ENCODE measurements around the gene PDE4D. TPM values are rescaled to one million over a fixed set of nuclear protein-coding genes. Genes with fewer than 3 reads are reported as not detected.
"Not testable (repeated sequence)": the region's sequence is repeated elsewhere in the genome, so short reads cannot be mapped to it uniquely, and the experiment has no call there.

The PDE4D gene
- polyA plus RNA-seq, 1 donor (not counting 4 experiments of a cell fraction or from before 2014, with no cell fraction given) = 3.6 TPM

- dilution Hi-C loops (cut with MboI; ENCODE audit: extremely low pct_ligation_motif_present, low sequenced_read_pairs) = no loop called here
- DNase-seq (ENCODE audit: low read depth, low spot score) (peak; percentile 17), FAIRE-seq (peak; percentile 59)
- no peak overlapping the region for H3K9ac ChIP-seq (ENCODE audit: control insufficient read depth, extremely low read depth, insufficient read depth, low read length)
- H3K4me1 ChIP-seq (ENCODE audit: control insufficient read depth, extremely low read depth, insufficient read depth, low read length) = no peaks in the 10 kb centered on the region
- no peaks in the 10 kb centered on the region for H3K9me3 ChIP-seq (ENCODE audit: control insufficient read depth, low read depth, low read length)
- H3K4me3 ChIP-seq (ENCODE audit: control insufficient read depth in 2 of 3, extremely low read depth in 1 of 3, insufficient read depth in 2 of 3, low read depth in 1 of 3, low read length in 3 of 3) = no peak overlapping the region
- no peaks in the 10 kb centered on the region for H3K79me2 ChIP-seq (ENCODE audit: control insufficient read depth, insufficient read depth, low read length)
- no peak overlapping the region for H3K27ac ChIP-seq (ENCODE audit: control insufficient read depth, insufficient read depth, low read length)
- H3K36me3 ChIP-seq (ENCODE audit: control insufficient read depth in 2 of 2, extremely low read depth in 1 of 2, insufficient read depth in 2 of 2, low read length in 2 of 2) = no peaks in the 10 kb centered on the region
- no peak overlapping the region for H3K4me2 ChIP-seq (ENCODE audit: control insufficient read depth, extremely low read depth, insufficient read depth, low read depth, low read length)
- H3K9me1 ChIP-seq (ENCODE audit: control insufficient read depth, extremely low read depth, insufficient read depth, low read length) = no peaks in the 10 kb centered on the region
- H4K20me1 ChIP-seq (ENCODE audit: control insufficient read depth, extremely low read depth, insufficient read depth, low read length) = no peaks in the 10 kb centered on the region
- H3K27me3 ChIP-seq (ENCODE audit: control insufficient read depth, extremely low read depth, insufficient read depth, low read length) = no peaks in the 10 kb centered on the region
- TF ChIP-seq EZH2 (IDR thresholded peaks at IDR 0.05; ENCODE audit: low read length) = no peak
- TF ChIP-seq, protein P1, sequence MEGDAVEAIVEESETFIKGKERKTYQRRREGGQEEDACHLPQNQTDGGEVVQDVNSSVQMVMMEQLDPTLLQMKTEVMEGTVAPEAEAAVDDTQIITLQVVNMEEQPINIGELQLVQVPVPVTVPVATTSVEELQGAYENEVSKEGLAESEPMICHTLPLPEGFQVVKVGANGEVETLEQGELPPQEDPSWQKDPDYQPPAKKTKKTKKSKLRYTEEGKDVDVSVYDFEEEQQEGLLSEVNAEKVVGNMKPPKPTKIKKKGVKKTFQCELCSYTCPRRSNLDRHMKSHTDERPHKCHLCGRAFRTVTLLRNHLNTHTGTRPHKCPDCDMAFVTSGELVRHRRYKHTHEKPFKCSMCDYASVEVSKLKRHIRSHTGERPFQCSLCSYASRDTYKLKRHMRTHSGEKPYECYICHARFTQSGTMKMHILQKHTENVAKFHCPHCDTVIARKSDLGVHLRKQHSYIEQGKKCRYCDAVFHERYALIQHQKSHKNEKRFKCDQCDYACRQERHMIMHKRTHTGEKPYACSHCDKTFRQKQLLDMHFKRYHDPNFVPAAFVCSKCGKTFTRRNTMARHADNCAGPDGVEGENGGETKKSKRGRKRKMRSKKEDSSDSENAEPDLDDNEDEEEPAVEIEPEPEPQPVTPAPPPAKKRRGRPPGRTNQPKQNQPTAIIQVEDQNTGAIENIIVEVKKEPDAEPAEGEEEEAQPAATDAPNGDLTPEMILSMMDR (optimal IDR thresholded peaks at IDR 0.05 in 1 of 3, IDR thresholded peaks at IDR 0.05 in 1 of 3, conservative IDR thresholded peaks at IDR 0.05 in 1 of 3; ENCODE audit: extremely low read depth in 1 of 3, insufficient read depth in 2 of 3, low read length in 3 of 3) = peak in 2 of 3 experiments; percentile 38 to 43
- no peak overlapping the region for H2AFZ ChIP-seq (ENCODE audit: control insufficient read depth, low read length)
Observed at GRCh38 chr5:59380350-59380951, 513.1 kb downstream of the PDE4D start.

- not testable (repeated sequence) for FAIRE-seq; H3K9me3 ChIP-seq (ENCODE audit: control insufficient read depth, low read depth, low read length)
Observed at GRCh38 chr5:59374036-59374435, 519.5 kb downstream of the PDE4D start.

More at GRCh38 chr5:59374036-59374435, 519.5 kb downstream of the PDE4D start:
- not testable (repeated sequence) for H3K79me2 ChIP-seq (ENCODE audit: control insufficient read depth, insufficient read depth, low read length); H3K9me1 ChIP-seq (ENCODE audit: control insufficient read depth, extremely low read depth, insufficient read depth, low read length); H3K4me1 ChIP-seq (ENCODE audit: control insufficient read depth, extremely low read depth, insufficient read depth, low read length); H3K27ac ChIP-seq (ENCODE audit: control insufficient read depth, insufficient read depth, low read length); H3K4me2 ChIP-seq (ENCODE audit: control insufficient read depth, extremely low read depth, insufficient read depth, low read depth, low read length); H3K27me3 ChIP-seq (ENCODE audit: control insufficient read depth, extremely low read depth, insufficient read depth, low read length); H2AFZ ChIP-seq (ENCODE audit: control insufficient read depth, low read length); H3K9ac ChIP-seq (ENCODE audit: control insufficient read depth, extremely low read depth, insufficient read depth, low read length); H3K4me3 ChIP-seq (ENCODE audit: control insufficient read depth in 2 of 3, extremely low read depth in 1 of 3, insufficient read depth in 2 of 3, low read depth in 1 of 3, low read length in 3 of 3); H3K36me3 ChIP-seq (ENCODE audit: control insufficient read depth in 2 of 2, extremely low read depth in 1 of 2, insufficient read depth in 2 of 2, low read length in 2 of 2); H4K20me1 ChIP-seq (ENCODE audit: control insufficient read depth, extremely low read depth, insufficient read depth, low read length); DNase-seq (ENCODE audit: low read depth, low spot score)
- dilution Hi-C loops (cut with MboI; ENCODE audit: extremely low pct_ligation_motif_present, low sequenced_read_pairs) = loop anchor here (25.0 kb wide), 1 partner anchor 187 kb away; no protein-coding TSS in a partner anchor
